ENCODE results near the gene BCKDHB. TPM values are rescaled to one million over a fixed set of nuclear protein-coding genes. Genes with fewer than 3 reads are reported as not detected.

BCKDHB gene
- total RNA-seq, 1 experiment from 2014 or later, result 16.4 TPM

- H3K36me3 ChIP-seq (ENCODE audit: control insufficient read depth, insufficient read depth, low read length), result no peaks in the 10 kb centered on the region
- no peak overlapping the region for H3K27ac ChIP-seq (ENCODE audit: low read length)
- H3K4me1 ChIP-seq (ENCODE audit: control insufficient read depth, insufficient read depth, low read length), result no peaks in the 10 kb centered on the region
- ChIA-PET POLR2A (no interaction called here), CTCF (no interaction called here)
- no peaks in the 10 kb centered on the region for H3K27me3 ChIP-seq (ENCODE audit: control insufficient read depth, insufficient read depth, low read length)
- in situ Hi-C loops (cut with HindIII; ENCODE audit: low pct_unique_long_range_greater_than_20kb, low sequenced_read_pairs), result no loop called here
- no peaks in the 10 kb centered on the region for H3K9me3 ChIP-seq (ENCODE audit: control insufficient read depth, insufficient read depth, low read depth, low read length)
- intact Hi-C loops (cut with micrococcal nuclease; ENCODE audit: unreplicated experiment), result no loop called here
- no peak overlapping the region for H3K4me3 ChIP-seq (ENCODE audit: low read depth in 2 of 2, low read length in 2 of 2)
- TF ChIP-seq TCF7L2 (IDR thresholded peaks at IDR 0.05; ENCODE audit: low read depth, low read length), result no peak
- TF ChIP-seq CTCF (IDR thresholded peaks at IDR 0.05), result no peak
- no peak for TF ChIP-seq SIN3A (IDR thresholded peaks at IDR 0.05; ENCODE audit: borderline replicate concordance, insufficient read depth, low read depth, low read length)
- TF ChIP-seq, protein P1, sequence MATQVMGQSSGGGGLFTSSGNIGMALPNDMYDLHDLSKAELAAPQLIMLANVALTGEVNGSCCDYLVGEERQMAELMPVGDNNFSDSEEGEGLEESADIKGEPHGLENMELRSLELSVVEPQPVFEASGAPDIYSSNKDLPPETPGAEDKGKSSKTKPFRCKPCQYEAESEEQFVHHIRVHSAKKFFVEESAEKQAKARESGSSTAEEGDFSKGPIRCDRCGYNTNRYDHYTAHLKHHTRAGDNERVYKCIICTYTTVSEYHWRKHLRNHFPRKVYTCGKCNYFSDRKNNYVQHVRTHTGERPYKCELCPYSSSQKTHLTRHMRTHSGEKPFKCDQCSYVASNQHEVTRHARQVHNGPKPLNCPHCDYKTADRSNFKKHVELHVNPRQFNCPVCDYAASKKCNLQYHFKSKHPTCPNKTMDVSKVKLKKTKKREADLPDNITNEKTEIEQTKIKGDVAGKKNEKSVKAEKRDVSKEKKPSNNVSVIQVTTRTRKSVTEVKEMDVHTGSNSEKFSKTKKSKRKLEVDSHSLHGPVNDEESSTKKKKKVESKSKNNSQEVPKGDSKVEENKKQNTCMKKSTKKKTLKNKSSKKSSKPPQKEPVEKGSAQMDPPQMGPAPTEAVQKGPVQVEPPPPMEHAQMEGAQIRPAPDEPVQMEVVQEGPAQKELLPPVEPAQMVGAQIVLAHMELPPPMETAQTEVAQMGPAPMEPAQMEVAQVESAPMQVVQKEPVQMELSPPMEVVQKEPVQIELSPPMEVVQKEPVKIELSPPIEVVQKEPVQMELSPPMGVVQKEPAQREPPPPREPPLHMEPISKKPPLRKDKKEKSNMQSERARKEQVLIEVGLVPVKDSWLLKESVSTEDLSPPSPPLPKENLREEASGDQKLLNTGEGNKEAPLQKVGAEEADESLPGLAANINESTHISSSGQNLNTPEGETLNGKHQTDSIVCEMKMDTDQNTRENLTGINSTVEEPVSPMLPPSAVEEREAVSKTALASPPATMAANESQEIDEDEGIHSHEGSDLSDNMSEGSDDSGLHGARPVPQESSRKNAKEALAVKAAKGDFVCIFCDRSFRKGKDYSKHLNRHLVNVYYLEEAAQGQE (IDR thresholded peaks at IDR 0.05; ENCODE audit: insufficient read depth in 1 of 2, low read depth in 2 of 2, low read length in 1 of 2), result no peak
- no peak for TF ChIP-seq POLR2AphosphoS5 (IDR thresholded peaks at IDR 0.05; ENCODE audit: low read depth, low read length)
- ATAC-seq (peak; percentile 84), DNase-seq (ENCODE audit: low read depth, low spot score) (no peak)
- BruUV-seq (replicated peaks), result no TSS peak
These were observed 75.8 kb downstream of the BCKDHB start for GRCh38 chr6:80182308-80182707.

- Histone ChIP-seq H3K9me3 (ENCODE audit: control insufficient read depth, insufficient read depth, low read depth, low read length) (no peaks in the 10 kb centered on the region), H3K27ac (ENCODE audit: low read length) (no peak overlapping the region), H3K4me3 (ENCODE audit: low read depth in 2 of 2, low read length in 2 of 2) (no peak overlapping the region), H3K4me1 (ENCODE audit: control insufficient read depth, insufficient read depth, low read length) (no peaks in the 10 kb centered on the region), H3K27me3 (ENCODE audit: control insufficient read depth, insufficient read depth, low read length) (no peaks in the 10 kb centered on the region), H3K36me3 (ENCODE audit: control insufficient read depth, insufficient read depth, low read length) (no peaks in the 10 kb centered on the region)
- no peak for ATAC-seq
- intact Hi-C loops (cut with micrococcal nuclease; ENCODE audit: unreplicated experiment), result no loop called here
- TF ChIP-seq TCF7L2 (IDR thresholded peaks at IDR 0.05; ENCODE audit: low read depth, low read length), result no peak
- no peak for TF ChIP-seq CTCF (IDR thresholded peaks at IDR 0.05)
- TF ChIP-seq, protein P1 (IDR thresholded peaks at IDR 0.05; ENCODE audit: insufficient read depth in 1 of 2, low read depth in 2 of 2, low read length in 1 of 2), result no peak
- no peak for TF ChIP-seq SIN3A (IDR thresholded peaks at IDR 0.05; ENCODE audit: borderline replicate concordance, insufficient read depth, low read depth, low read length)
- no peak for TF ChIP-seq POLR2AphosphoS5 (IDR thresholded peaks at IDR 0.05; ENCODE audit: low read depth, low read length)
- in situ Hi-C loops (cut with HindIII; ENCODE audit: low pct_unique_long_range_greater_than_20kb, low sequenced_read_pairs), result no loop called here
- DNase-seq (ENCODE audit: low read depth, low spot score), result no peak
- POLR2A ChIA-PET, result no interaction called here
- CTCF ChIA-PET, result no interaction called here
- no TSS peak for BruUV-seq (replicated peaks)
These were observed 76.7 kb downstream of the BCKDHB start for GRCh38 chr6:80183019-80183795.
